Thoracic aorta (tissue), 2 donors: Measurements from ENCODE around the gene HOXB4. TPM values are rescaled to one million over a fixed set of nuclear protein-coding genes. Genes with fewer than 3 reads are reported as not detected.

Experiments used
- ATAC-seq: fragments of 150-250 bp; one replicate; pipeline ENCODE4 v1.8.0; 2017; ENCODE audit warnings: low read depth; ENCODE audit not compliant: insufficient number of reproducible peaks, low FRiP score
- DNase-seq: peaks from one replicate; pipeline ENCODE4 v3.0.0-alpha.2; 2020; ENCODE audit warnings: low spot score
- H3K27ac ChIP-seq, 2 donors: fragments of 200-600 bp; sonication (generic); 1 replicate in 1 of 2; 2 replicates in 1 of 2; pipeline ENCODE4 v1.5.1; 2016; ENCODE audit warnings: mild to moderate bottlenecking in 2 of 2, moderate library complexity in 2 of 2
- H3K27me3 ChIP-seq: fragments of 200-600 bp; sonication (generic); replicated peaks from 2 replicates; pipeline ENCODE4 v1.6.0; 2016; ENCODE audit warnings: mild to moderate bottlenecking; ENCODE audit not compliant: insufficient read depth
- H3K36me3 ChIP-seq: fragments of 200-600 bp; sonication (generic); one replicate; pipeline ENCODE4 v1.5.1; 2016
- H3K4me1 ChIP-seq, 2 donors: fragments of 200-600 bp; sonication (generic); 1 replicate in 1 of 2; 2 replicates in 1 of 2; pipeline versions ENCODE4 v1.5.1 to v1.6.0; 2016; ENCODE audit warnings: low read depth in 2 of 2, mild to moderate bottlenecking in 1 of 2; ENCODE audit not compliant: control insufficient read depth in 1 of 2
- H3K4me3 ChIP-seq: fragments of 200-600 bp; sonication (generic); 2 replicates; pipeline ENCODE4 v1.5.1; 2016; ENCODE audit warnings: mild to moderate bottlenecking
- H3K9me3 ChIP-seq: fragments of 200-600 bp; sonication (generic); 2 replicates; pipeline ENCODE4 v1.5.1; 2016
- total RNA-seq, 2 donors: library from RNA; depleted of rRNA; stranded (reverse); fragments of >200 nt; gene quantifications; one replicate each; pipeline versions ENCODE4 v1.1.0 to v1.2.3, GENCODE V29; 2016
- TF ChIP-seq, protein P1 (sequence below): fragments of 200-600 bp; sonication (generic); IDR thresholded peaks from one replicate; pipeline ENCODE4 v1.5.1; 2019; ENCODE audit warnings: antibody characterized with exemption

The HOXB4 gene
- total RNA-seq, 2 donors from 2014 or later: 6.2 to 11.5 TPM

DNA sequence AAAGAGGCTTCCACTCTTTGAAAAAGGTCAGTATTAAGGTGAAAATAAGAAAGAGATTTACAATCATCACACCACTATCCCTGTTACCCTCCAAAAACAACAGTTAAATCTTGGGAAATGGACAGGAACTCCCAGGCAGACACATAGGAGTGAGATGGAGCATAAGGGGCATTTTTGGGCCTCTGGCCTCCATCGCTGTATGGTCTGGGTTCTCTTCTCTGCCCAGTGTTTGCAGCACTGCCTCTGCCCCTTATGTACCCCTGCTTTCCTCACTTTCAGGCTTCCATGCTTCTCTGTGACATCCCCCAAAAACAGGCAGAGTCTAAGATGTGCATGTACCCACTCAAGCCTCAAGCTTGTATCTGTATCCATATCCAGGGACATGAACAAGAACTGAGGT, 32.6 kb downstream of the HOXB4 start:
- H3K4me3 ChIP-seq: peak overlapping the region; percentile 88
- peaks cover 4% of the 10 kb centered on the region for H3K36me3 ChIP-seq
- ATAC-seq (no peak), DNase-seq (no peak)
- no peaks in the 10 kb centered on the region for H3K27me3 ChIP-seq
- peak overlapping the region; percentile 93 to 95 for H3K27ac ChIP-seq
- H3K9me3 ChIP-seq: no peaks in the 10 kb centered on the region
- H3K4me1 ChIP-seq: peaks cover 31 to 57% of the 10 kb centered on the region in 2 donors
- TF ChIP-seq, protein P1, sequence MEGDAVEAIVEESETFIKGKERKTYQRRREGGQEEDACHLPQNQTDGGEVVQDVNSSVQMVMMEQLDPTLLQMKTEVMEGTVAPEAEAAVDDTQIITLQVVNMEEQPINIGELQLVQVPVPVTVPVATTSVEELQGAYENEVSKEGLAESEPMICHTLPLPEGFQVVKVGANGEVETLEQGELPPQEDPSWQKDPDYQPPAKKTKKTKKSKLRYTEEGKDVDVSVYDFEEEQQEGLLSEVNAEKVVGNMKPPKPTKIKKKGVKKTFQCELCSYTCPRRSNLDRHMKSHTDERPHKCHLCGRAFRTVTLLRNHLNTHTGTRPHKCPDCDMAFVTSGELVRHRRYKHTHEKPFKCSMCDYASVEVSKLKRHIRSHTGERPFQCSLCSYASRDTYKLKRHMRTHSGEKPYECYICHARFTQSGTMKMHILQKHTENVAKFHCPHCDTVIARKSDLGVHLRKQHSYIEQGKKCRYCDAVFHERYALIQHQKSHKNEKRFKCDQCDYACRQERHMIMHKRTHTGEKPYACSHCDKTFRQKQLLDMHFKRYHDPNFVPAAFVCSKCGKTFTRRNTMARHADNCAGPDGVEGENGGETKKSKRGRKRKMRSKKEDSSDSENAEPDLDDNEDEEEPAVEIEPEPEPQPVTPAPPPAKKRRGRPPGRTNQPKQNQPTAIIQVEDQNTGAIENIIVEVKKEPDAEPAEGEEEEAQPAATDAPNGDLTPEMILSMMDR: no peak

DNA sequence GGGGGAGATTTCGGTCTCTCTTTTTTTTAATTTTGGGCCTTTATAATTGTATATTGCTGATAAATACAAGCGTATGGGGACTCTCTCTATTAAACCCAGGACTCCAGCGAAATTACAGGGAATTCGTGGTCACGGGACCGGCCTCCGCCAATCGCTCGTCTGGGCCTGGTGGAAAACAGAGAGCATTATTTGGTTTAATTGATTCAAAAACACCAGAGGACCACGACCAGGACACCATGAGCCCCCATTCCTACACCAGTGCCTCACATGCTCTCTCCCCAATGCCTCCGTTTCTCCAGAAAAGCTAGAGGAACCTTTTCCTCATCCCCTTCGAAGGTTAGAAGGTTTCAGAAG, 33.2 kb downstream of the HOXB4 start, which contains the start of gene HOXB2:
TSS of gene HOXB2 (minus strand) at position 88 of the 354 bp plus-strand sequence. CDS start 198 bp downstream, outside the sequence.
- Histone ChIP-seq H3K9me3 (no peaks in the 10 kb centered on the region), H3K27me3 (no peaks in the 10 kb centered on the region), H3K4me1 (peaks cover 31 to 52% of the 10 kb centered on the region in 2 donors), H3K4me3 (peak within 1 kb of the TSS; percentile 88), H3K36me3 (no peaks in the 10 kb centered on the region), H3K27ac (peak within 1 kb of the TSS; percentile 93 to 95)
- DNase-seq (no peak), ATAC-seq (no peak)
- TF ChIP-seq, protein P1: no peak

DNA sequence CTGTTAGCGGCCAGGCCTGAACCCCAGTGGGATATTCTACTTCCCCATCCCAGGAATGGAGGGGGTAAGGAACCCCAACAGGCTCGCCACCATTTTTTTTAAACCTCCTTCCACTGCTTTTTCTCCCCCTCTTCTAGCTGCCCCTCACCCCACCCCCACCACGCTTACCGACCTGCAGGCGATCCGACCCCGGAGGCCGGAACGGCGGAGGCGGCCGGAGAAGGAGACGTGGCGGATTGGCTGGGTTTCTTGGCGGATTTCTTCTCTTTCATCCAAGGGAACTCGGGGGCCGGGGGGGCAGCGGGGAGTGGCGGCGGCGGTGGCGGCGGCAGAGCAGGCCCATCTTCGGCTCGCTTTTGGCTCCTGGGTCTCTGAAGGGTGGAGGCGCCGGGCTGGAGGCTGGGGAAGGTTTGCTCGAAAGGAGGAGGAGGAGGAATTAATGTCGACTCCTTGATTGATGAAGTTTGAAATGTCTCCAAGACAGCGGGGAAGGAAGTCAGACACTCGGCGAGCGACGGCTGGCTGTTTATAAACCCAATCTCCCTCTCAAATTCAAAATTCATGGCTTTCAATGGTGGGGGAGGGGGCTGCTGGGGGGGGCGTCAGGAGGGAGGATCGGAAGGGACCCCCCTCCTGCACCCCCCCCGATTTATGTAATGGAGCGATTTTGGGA, 33.7 kb downstream of the HOXB4 start:
- TF ChIP-seq, protein P1: no peak
- Histone ChIP-seq H3K4me1 (peaks cover 31 to 48% of the 10 kb centered on the region in 2 donors), H3K27ac (peak overlapping the region; percentile 93 to 95), H3K4me3 (peak overlapping the region; percentile 88), H3K27me3 (no peaks in the 10 kb centered on the region), H3K9me3 (no peaks in the 10 kb centered on the region), H3K36me3 (no peaks in the 10 kb centered on the region)
- ATAC-seq: peak; percentile 4
- peak; percentile 81 for DNase-seq

DNA sequence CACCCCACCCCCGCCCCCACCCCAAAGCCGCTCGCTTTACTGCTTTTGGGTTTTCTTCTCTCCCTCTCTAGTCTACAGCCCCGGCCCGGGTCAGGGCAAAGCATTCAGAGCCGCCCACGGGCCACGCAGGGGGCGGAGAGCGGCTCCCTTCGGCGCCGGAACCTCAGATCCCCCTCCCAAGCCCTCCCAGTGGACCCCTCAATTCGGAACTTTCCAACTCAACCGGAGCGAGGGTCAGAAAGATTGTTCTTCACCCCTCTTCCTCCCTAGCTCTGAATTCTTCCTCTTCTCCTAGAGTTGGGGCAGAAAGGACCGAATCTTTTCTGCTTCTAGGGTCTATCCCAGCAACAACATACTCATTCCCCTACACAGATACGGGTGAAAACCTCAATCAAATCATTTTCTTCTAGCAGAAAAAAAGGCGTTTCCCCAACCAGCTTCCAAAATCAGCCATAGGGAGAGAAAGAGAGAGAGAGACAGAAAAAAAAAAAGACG, 34.2 kb downstream of the HOXB4 start:
- Histone ChIP-seq H3K4me1 (peaks cover 29 to 45% of the 10 kb centered on the region in 2 donors), H3K27me3 (no peaks in the 10 kb centered on the region), H3K27ac (peak overlapping the region; percentile 93 to 95), H3K36me3 (no peaks in the 10 kb centered on the region), H3K9me3 (no peaks in the 10 kb centered on the region), H3K4me3 (peak overlapping the region; percentile 88)
- TF ChIP-seq, protein P1: no peak
- DNase-seq (no peak), ATAC-seq (no peak)

DNA sequence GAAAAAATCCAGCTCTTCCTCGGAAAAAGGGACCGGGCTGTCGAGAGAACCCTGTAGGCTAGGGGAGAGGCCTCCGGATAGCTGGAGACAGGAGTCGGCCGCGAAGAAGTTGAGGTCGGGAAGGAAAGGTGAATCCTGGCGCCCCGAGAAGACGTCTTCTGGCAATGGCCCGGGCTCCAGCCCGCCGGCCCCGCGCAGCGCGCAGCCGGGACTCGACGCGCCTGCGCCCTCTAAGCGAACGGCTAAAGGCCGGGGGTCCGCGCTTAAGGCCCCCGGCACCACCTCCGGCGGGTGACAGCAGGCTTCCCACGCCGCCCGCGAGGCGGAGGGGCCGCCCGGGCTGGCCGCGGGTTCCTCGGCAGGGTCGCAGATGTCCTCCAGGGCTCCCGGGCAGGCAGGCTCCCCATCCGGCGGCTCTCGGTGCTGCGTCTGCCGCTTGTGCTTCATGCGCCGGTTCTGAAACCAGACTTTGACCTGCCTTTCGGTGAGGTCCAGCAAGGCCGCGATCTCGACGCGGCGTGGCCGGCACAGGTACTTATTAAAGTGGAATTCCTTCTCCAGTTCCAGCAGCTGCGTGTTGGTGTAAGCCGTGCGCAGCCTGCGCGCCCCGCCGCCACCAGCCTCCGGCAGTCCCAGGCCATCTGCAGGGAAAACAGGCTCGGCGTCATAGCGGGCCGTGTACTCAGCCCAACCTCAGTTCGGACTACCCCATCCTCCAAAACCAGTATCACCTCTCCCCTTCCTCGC, 34.9 kb downstream of the HOXB4 start:
- Histone ChIP-seq H3K4me3 (peak overlapping the region; percentile 88), H3K4me1 (peaks cover 24 to 39% of the 10 kb centered on the region in 2 donors), H3K36me3 (no peaks in the 10 kb centered on the region), H3K27me3 (no peaks in the 10 kb centered on the region), H3K27ac (peak overlapping the region; percentile 93 to 95), H3K9me3 (no peaks in the 10 kb centered on the region)
- TF ChIP-seq, protein P1: peak; percentile 46
- no peak for DNase-seq
- ATAC-seq: no peak
